Renal cortical epithelial cell (primary cell): ENCODE measurements around the gene NUP58. TPM values are rescaled to one million over a fixed set of nuclear protein-coding genes. Genes with fewer than 3 reads are reported as not detected.

Source experiments
- DNase-seq: peaks from one replicate; pipeline ENCODE4 v3.0.0-alpha.2; 2011; ENCODE audit warnings: low read depth
- total RNA-seq: library from RNA; depleted of rRNA; stranded (reverse); fragments of >200 nt; gene quantifications from 2 replicates; pipeline ENCODE4 v1.2.3, GENCODE V29; 2014

Gene NUP58
- total RNA-seq, 1 donor from 2014 or later: 60.9 TPM

DNA sequence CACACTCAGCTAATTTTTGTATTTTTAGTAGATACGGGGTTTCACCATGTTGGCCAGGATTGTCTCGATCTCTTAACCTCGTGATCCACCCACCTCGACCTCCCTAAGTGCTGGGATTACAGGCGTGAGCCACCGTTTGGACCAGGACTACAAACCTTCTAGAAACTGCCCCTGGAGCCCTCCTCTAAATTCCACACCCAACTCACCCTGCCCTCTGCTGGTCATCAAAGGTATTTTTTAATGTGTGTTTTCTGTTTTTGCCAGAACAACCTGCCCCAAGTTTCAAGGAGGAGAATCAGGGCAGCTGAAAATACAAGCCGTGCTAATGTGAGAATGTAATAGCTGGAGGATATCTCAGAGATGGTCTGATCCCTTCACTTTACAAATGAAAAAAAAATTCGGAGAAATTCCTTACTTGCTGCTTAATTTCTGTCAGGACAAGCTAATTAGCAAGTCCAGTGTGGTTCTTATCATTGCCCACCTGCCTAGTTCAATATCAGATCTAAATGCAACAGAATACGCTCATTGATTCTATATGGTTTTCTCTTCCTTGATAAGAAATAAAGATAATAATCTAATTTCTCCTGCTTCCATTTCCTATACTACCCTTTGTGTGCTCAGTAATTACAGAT lies 74.4 kb downstream of the NUP58 start:
- peak; percentile 23 for DNase-seq

- DNase-seq: peak; percentile 16
Observed at GRCh38 chr13:25377244-25377962, 76.0 kb downstream of the NUP58 start.

GRCh38 chr13:25378528-25378927 lies 77.1 kb downstream of the NUP58 start:
- no peak for DNase-seq

DNA sequence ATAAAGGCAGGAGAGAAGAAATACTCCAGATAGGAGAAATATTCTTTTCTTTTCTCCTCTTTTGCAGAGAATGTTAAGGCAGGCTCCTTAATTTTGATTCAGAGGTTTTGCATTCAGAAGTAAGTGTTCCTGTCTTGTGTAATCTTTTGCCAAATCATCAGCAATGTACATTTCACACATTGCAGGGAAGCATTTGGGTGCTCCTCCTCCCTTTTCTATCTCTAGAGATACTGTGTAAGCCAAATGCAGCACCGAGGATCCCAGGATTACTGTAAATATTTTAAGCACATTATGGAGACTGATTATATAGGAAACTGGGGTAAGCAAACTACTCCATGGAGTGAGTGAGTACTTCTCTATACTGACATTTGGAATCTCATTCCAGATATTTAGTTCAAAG lies 77.6 kb downstream of the NUP58 start:
- no peak for DNase-seq

DNA sequence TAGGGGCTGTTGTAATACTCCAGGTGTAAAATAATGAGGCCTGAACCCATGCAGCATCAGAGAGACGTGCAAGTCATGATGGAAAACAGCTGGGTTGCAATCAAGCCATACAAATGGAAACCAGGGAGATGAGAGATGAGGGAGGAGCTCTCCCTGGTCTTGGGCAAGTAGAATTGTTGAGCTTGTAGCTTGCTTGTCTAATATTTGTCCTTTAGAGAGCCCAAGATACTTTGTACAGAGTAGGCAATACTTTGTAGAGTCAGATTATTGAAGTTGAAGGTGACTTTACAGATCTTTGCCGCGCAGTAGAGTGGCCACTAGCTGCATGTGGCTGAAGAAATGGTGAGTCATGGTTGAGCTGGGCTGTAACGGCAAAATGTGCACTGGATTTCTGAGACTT lies 78.7 kb downstream of the NUP58 start:
- DNase-seq: no peak

- no peak for DNase-seq
Observed at GRCh38 chr13:25380741-25381324, 79.4 kb downstream of the NUP58 start.

DNA sequence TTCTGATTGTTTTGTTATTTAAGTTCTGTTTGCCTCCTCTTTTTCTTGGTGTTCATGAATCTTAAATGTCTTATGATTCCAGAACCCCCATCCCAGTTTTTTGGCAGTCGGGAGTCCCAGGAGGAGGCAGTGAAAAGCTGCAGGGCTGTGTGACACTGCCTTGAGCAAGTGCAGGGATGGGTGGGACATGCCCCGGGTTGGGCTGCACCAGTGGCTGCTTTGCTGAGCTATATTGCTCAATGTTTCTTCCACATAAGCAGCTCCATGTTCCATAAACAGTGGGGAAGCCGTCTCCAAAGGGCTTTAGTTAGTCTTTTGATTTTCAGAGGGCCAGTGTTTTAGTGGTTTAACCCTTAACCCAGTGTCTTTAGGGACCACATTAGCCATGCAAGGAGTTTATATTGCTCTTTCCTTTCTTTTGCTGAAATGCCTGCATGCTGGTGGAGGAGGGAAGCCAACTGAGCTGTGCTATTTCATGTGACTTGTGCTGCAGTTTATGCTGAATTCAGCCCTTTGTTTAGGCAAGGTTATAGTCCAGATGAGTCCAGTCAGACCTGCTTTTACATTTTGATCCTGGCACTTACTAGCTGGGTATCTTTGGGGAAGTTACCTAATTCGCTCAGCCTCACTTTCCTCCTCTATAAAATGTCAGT lies 83.5 kb downstream of the NUP58 start:
- no peak for DNase-seq

GRCh38 chr13:25391932-25392331 lies 90.5 kb downstream of the NUP58 start:
- DNase-seq: no peak

Other genes with a start within 250 kb of the NUP58 start
- 0.17 and 0.35 TPM in 2 replicates for gene PABPC3, start 205.5 kb upstream of the NUP58 start, total RNA-seq
- not detected in 2 replicates for gene AMER2, start 129.3 kb upstream of the NUP58 start, total RNA-seq
- gene MTMR6, start 14.1 kb upstream of the NUP58 start, total RNA-seq: 25.3 and 43.9 TPM in 2 replicates
- gene ATP8A2, start 70.3 kb downstream of the NUP58 start, total RNA-seq: 2.7 and 12.3 TPM in 2 replicates